Loucy (cell line): ENCODE measurements around the gene RAB31.

ENCODE experiments used
- CTCF ChIP-seq: fragments of 200-600 bp; sonication (generic); conservative IDR thresholded peaks from 2 replicates; pipeline ENCODE4 v1.5.1; 2014; ENCODE audit warnings: mild to moderate bottlenecking, antibody characterized with exemption, low read length
- EZH2phosphoT487 ChIP-seq: fragments of 200-600 bp; IDR thresholded peaks from 2 replicates; pipeline ENCODE4 v1.6.1; 2018; ENCODE audit warnings: antibody characterized with exemption, mild to moderate bottlenecking, moderate library complexity, borderline replicate concordance

GRCh38 chr18:9705183-9705829, 2.8 kb upstream of the RAB31 start:
- TF ChIP-seq CTCF: no peak
- TF ChIP-seq EZH2phosphoT487: no peak
